CD4-positive, alpha-beta T cell treated with Interleukin-6 for 4 hours (primary cell): ENCODE measurements around the gene CNNM3.

Experiments
- DNase-seq: peaks from one replicate; pipeline ENCODE4 v3.0.0-alpha.2; 2020; ENCODE audit warnings: mixed read lengths

Gene CNNM3

GRCh38 chr2:96881349-96882195 is 65.5 kb downstream of the CNNM3 start:
- DNase-seq, result no peak

- no peak for DNase-seq
These were observed 66.2 kb downstream of the CNNM3 start for GRCh38 chr2:96882230-96882629.

- no peak for DNase-seq
These were observed 66.8 kb downstream of the CNNM3 start for GRCh38 chr2:96882906-96883305.

- DNase-seq, result no peak
These were observed 67.2 kb downstream of the CNNM3 start for GRCh38 chr2:96883306-96883705.
